HepG2 (cell line): ENCODE results near the gene CCDC86. TPM values are rescaled to one million over a fixed set of nuclear protein-coding genes. Genes with fewer than 3 reads are reported as not detected.

Experiments used
- AFF4 ChIP-seq: sonication (generic); formaldehyde crosslinking; IDR thresholded peaks from 2 replicates; pipeline ENCODE4 v1.4.0; 2020; ENCODE audit warnings: missing genetic modification reagents
- AGO1 ChIP-seq: fragments of 200-400 bp; formaldehyde crosslinking; IDR thresholded peaks from 2 replicates; pipeline ENCODE4 v1.6.1; 2017; ENCODE audit warnings: mild to moderate bottlenecking, low read depth, low read length, moderate library complexity; ENCODE audit not compliant: poor library complexity, severe bottlenecking
- ATF1 ChIP-seq: IDR thresholded peaks from 2 replicates; pipeline ENCODE4 v1.6.1; 2016; ENCODE audit warnings: mild to moderate bottlenecking, control low read depth
- ELF4 ChIP-seq: sonication (generic); formaldehyde crosslinking; IDR thresholded peaks from 2 replicates; pipeline ENCODE4 v1.5.0; 2020; ENCODE audit warnings: missing genetic modification reagents, mild to moderate bottlenecking, moderate library complexity, borderline replicate concordance
- FOXO1 ChIP-seq: sonication (generic); formaldehyde crosslinking; IDR thresholded peaks from 2 replicates; pipeline ENCODE4 v1.4.0; 2020; ENCODE audit warnings: missing genetic modification reagents
- MAFK ChIP-seq, 2 experiments: IDR thresholded peaks in 1 of 2; conservative IDR thresholded peaks in 1 of 2; 2 replicates each; pipeline ENCODE4 v1.6.1; 2011; ENCODE audit warnings: improper control_type of control experiment in 2 of 2, low read length in 2 of 2
- PHF20 ChIP-seq: sonication (generic); formaldehyde crosslinking; IDR thresholded peaks from 2 replicates; pipeline ENCODE4 v1.5.0; 2020; ENCODE audit warnings: mild to moderate bottlenecking, missing genetic modification reagents
- POLR2A ChIP-seq, 2 experiments: IDR thresholded peaks; 2 replicates each; pipeline ENCODE4 v1.6.1; 2011; ENCODE audit warnings: low read depth in 2 of 2, low read length in 2 of 2, mild to moderate bottlenecking in 1 of 2, moderate library complexity in 1 of 2; ENCODE audit not compliant: insufficient read depth in 1 of 2
- REST ChIP-seq, 2 experiments: IDR thresholded peaks; 2 replicates each; pipeline ENCODE4 v1.6.1; 2011 to 2012; ENCODE audit warnings: low read length in 2 of 2, borderline replicate concordance in 1 of 2, low read depth in 1 of 2, mild to moderate bottlenecking in 1 of 2, moderate library complexity in 1 of 2
- SAP130 ChIP-seq: IDR thresholded peaks from 2 replicates; pipeline ENCODE4 v1.6.1; 2016; ENCODE audit warnings: low read depth
- ZMYM3 ChIP-seq: sonication (generic); formaldehyde crosslinking; IDR thresholded peaks from 2 replicates; pipeline ENCODE4 v1.5.1; 2020; ENCODE audit warnings: mild to moderate bottlenecking, missing genetic modification reagents
- ZNF143 ChIP-seq: sonication (generic); formaldehyde crosslinking; IDR thresholded peaks from 2 replicates; pipeline ENCODE4 v1.4.0; 2020; ENCODE audit warnings: missing genetic modification reagents
- ZNF253 ChIP-seq: sonication (generic); formaldehyde crosslinking; IDR thresholded peaks from 2 replicates; pipeline ENCODE4 v1.8.0; 2022; ENCODE audit warnings: mild to moderate bottlenecking, missing genetic modification reagents, borderline replicate concordance
- ZNF777 ChIP-seq: sonication (generic); formaldehyde crosslinking; IDR thresholded peaks from 2 replicates; pipeline ENCODE4 v1.4.0; 2020; ENCODE audit warnings: missing genetic modification reagents
- ZNF879 ChIP-seq: sonication (generic); formaldehyde crosslinking; IDR thresholded peaks from 2 replicates; pipeline ENCODE4 v1.8.1; 2023; ENCODE audit warnings: missing genetic modification reagents
- polyA plus RNA-seq, 8 experiments: library from polyadenylated mRNA; depleted of rRNA in 3 of 8; stranded (reverse) in 7 of 8; unstranded in 1 of 8; fragments of >200 nt; fragmentation: Illumina TruSeq in 4 of 8; extraction: Trizol in 4 of 8; gene quantifications; 2 replicates each; pipeline versions ENCODE4 v1.2.1 to v1.2.3, GENCODE V29; 2011 to 2016; ENCODE audit warnings: low read depth in 4 of 8, missing spikeins in 1 of 8, mixed read lengths in 1 of 8; ENCODE audit not compliant: insufficient read depth in 1 of 8
- total RNA-seq, 5 experiments: library from RNA; depleted of rRNA; stranded (reverse); fragments of >200 nt; fragmentation: Illumina TruSeq; extraction: Trizol; gene quantifications; 2 replicates each; pipeline ENCODE4 v1.2.3, GENCODE V29; 2016; ENCODE audit warnings: low read depth in 1 of 5
- TF ChIP-seq, protein P1 (sequence below): sonication (generic); formaldehyde crosslinking; IDR thresholded peaks from 2 replicates; pipeline ENCODE4 v1.4.0; 2020; ENCODE audit warnings: missing genetic modification reagents
- TF ChIP-seq, protein P2 (sequence below): sonication (generic); formaldehyde crosslinking; IDR thresholded peaks from 2 replicates; pipeline ENCODE4 v1.4.0; 2020; ENCODE audit warnings: mild to moderate bottlenecking, missing genetic modification reagents

The CCDC86 gene
- total and polyA plus RNA-seq, 2 of the 13 experiments (the other 11 are each of a cell fraction or from before 2014, with no cell fraction given) = 33.8 to 37.6 TPM

DNA sequence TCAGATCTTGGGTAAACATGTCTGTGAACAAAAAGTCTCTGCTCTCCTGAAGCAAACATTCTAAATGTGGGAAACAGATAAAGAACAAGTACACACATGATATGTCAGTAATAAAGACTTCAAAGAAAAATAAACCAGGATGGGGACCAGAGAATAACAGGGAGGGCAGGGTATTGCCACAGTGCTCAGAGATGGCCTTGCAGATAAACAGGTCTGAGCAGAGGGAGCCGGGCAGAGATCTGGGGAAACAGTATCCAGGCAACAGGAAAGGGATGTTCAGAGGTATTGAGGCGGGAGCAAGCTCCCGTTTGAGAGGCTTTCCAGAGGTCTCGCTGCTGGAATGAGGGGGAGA is 2.9 kb downstream of the CCDC86 start (continued):
- no peak for TF ChIP-seq ZNF253 (CRISPR knock-in tag)
- TF ChIP-seq, protein P1, sequence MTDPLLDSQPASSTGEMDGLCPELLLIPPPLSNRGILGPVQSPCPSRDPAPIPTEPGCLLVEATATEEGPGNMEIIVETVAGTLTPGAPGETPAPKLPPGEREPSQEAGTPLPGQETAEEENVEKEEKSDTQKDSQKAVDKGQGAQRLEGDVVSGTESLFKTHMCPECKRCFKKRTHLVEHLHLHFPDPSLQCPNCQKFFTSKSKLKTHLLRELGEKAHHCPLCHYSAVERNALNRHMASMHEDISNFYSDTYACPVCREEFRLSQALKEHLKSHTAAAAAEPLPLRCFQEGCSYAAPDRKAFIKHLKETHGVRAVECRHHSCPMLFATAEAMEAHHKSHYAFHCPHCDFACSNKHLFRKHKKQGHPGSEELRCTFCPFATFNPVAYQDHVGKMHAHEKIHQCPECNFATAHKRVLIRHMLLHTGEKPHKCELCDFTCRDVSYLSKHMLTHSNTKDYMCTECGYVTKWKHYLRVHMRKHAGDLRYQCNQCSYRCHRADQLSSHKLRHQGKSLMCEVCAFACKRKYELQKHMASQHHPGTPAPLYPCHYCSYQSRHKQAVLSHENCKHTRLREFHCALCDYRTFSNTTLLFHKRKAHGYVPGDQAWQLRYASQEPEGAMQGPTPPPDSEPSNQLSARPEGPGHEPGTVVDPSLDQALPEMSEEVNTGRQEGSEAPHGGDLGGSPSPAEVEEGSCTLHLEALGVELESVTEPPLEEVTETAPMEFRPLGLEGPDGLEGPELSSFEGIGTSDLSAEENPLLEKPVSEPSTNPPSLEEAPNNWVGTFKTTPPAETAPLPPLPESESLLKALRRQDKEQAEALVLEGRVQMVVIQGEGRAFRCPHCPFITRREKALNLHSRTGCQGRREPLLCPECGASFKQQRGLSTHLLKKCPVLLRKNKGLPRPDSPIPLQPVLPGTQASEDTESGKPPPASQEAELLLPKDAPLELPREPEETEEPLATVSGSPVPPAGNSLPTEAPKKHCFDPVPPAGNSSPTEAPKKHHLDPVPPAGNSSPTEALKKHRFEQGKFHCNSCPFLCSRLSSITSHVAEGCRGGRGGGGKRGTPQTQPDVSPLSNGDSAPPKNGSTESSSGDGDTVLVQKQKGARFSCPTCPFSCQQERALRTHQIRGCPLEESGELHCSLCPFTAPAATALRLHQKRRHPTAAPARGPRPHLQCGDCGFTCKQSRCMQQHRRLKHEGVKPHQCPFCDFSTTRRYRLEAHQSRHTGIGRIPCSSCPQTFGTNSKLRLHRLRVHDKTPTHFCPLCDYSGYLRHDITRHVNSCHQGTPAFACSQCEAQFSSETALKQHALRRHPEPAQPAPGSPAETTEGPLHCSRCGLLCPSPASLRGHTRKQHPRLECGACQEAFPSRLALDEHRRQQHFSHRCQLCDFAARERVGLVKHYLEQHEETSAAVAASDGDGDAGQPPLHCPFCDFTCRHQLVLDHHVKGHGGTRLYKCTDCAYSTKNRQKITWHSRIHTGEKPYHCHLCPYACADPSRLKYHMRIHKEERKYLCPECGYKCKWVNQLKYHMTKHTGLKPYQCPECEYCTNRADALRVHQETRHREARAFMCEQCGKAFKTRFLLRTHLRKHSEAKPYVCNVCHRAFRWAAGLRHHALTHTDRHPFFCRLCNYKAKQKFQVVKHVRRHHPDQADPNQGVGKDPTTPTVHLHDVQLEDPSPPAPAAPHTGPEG (CRISPR knock-in tag) = no peak
- TF ChIP-seq AFF4 (CRISPR knock-in tag) = no peak
- TF ChIP-seq AGO1 = no peak
- TF ChIP-seq ELF4 (CRISPR knock-in tag) = no peak
- TF ChIP-seq MAFK (conservative IDR thresholded peaks at IDR 0.05 in 1 of 2, IDR thresholded peaks at IDR 0.05 in 1 of 2; ENCODE audit: low read length in 2 of 2) = no peak
- TF ChIP-seq ZMYM3 (CRISPR knock-in tag) = no peak
- TF ChIP-seq ATF1 (CRISPR knock-in tag) = peak; percentile 75; the same call in 1 of the 2 replicates
- no peak for TF ChIP-seq PHF20 (CRISPR knock-in tag)
- TF ChIP-seq, protein P2, sequence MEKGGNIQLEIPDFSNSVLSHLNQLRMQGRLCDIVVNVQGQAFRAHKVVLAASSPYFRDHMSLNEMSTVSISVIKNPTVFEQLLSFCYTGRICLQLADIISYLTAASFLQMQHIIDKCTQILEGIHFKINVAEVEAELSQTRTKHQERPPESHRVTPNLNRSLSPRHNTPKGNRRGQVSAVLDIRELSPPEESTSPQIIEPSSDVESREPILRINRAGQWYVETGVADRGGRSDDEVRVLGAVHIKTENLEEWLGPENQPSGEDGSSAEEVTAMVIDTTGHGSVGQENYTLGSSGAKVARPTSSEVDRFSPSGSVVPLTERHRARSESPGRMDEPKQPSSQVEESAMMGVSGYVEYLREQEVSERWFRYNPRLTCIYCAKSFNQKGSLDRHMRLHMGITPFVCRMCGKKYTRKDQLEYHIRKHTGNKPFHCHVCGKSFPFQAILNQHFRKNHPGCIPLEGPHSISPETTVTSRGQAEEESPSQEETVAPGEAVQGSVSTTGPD (CRISPR knock-in tag) = no peak
- TF ChIP-seq ZNF143 (CRISPR knock-in tag) = no peak
- peak; percentile 88 for TF ChIP-seq SAP130 (CRISPR knock-in tag)
- peak; percentile 86 for TF ChIP-seq FOXO1 (CRISPR knock-in tag)
- TF ChIP-seq ZNF879 (CRISPR knock-in tag) = no peak
- TF ChIP-seq REST (IDR thresholded peaks at IDR 0.05; ENCODE audit: borderline replicate concordance in 1 of 2, low read depth in 1 of 2, low read length in 2 of 2) = no peak
- TF ChIP-seq ZNF777 (CRISPR knock-in tag) = no peak
- TF ChIP-seq POLR2A (IDR thresholded peaks at IDR 0.05; ENCODE audit: insufficient read depth in 1 of 2, low read depth in 2 of 2, low read length in 2 of 2) = no peak
